Activated naive CD4-positive, alpha-beta T cell treated with anti-CD3 and anti-CD28 coated beads, Interleukin-2, amount 10 ng/mL, durations not matched to agents 5 hours and 36 hours (primary cell): ENCODE data around the gene ZNF624. TPM values are rescaled to one million over a fixed set of nuclear protein-coding genes. Genes with fewer than 3 reads are reported as not detected.

ENCODE experiments used
- total RNA-seq, 2 experiments: library from RNA; stranded (reverse); gene quantifications; one replicate each; pipeline ENCODE4 v1.2.3, GENCODE V29; 2021

The ZNF624 gene
- total RNA-seq = 1 to 10 TPM; 4.7 to 5.7 TPM

GRCh38 chr17:16653367-16654041, at the start of gene ZNF624:
Gene ZNF624, minus strand, starts transcription at chr17:16653850.

GRCh38 chr17:16689731-16690281, 36.2 kb upstream of the ZNF624 start, which contains the start of gene CCDC144A:
Gene CCDC144A, plus strand, starts transcription at chr17:16690241. Its CDS starts 160 bp downstream, at chr17:16690401.

Other genes starting within 250 kb of the ZNF624 start
- 100 to 1,000 TPM; 132 to 133 TPM for gene TRPV2, start 238.3 kb downstream of the ZNF624 start, total RNA-seq
- gene LRRC75A, start 161.7 kb downstream of the ZNF624 start, total RNA-seq = 1 to 10 TPM; 2.2 to 2.3 TPM
- gene ZNF287, start 84.6 kb downstream of the ZNF624 start, total RNA-seq = 1 to 10 TPM; 8.6 to 9.0 TPM
- gene CCDC144A, start 36.4 kb upstream of the ZNF624 start, total RNA-seq = 1 to 10 TPM; 6.8 to 7.5 TPM